GM21367 (cell line): ENCODE data around the gene CDIPT.

Source experiments
- ATAC-seq: cut with Tn5 transposase; IDR thresholded peaks from one replicate; pipeline ENCODE4 v1.9.1; 2021; ENCODE audit not compliant: unreplicated experiment

The CDIPT gene

DNA sequence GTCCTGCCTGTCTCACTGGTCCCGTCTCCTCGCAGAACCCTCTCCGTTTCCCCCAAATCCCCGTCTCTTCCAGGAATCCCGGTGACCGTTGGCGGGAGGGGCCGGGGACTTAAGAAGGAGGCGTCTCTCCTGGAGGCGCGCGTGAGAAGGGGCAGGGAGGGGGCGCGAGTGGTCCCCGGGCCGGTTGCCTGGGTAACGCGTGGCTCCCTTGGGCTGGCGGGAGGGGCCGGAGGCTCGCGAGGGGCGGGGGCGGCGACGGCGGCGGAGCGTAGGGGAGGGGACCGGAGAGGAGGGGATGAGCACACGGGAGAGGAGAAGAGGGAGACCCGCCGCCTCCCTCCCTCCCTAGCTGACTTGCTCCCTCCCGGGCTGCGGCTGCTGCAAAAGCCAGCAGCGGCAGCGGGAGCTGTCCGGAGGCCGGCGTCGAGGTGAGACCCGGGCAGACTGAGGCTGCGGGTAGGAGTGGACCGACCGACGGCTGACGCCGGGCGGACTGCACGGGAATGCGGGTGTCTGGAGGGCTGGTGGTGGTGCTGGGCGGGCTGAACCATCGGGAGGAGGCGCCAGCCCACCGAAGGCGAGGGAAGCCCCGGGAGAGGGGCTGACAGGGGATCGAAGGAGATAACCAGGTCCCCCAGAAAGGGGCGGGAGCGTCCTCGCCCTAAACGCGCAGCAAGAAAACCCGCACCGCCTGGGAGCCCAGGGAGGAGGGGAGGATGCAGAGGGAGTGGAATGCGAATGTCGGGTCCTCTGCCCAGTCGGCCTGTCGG lies 50.9 kb downstream of the CDIPT start, which contains the start of gene PRRT2:
PRRT2 (plus strand) TSS at position 298 of the 770 bp plus-strand sequence. CDS start 862 bp downstream, outside the sequence.
- no peak for ATAC-seq

- peak; percentile 27 for ATAC-seq
Observed at GRCh38 chr16:29811170-29811895, 51.7 kb downstream of the CDIPT start.

GRCh38 chr16:29810699-29811169 lies 52.3 kb downstream of the CDIPT start:
- no peak for ATAC-seq

GRCh38 chr16:29809850-29810698 lies 53.0 kb downstream of the CDIPT start:
- no peak for ATAC-seq

- no peak for ATAC-seq
Observed at GRCh38 chr16:29809031-29809747, 53.8 kb downstream of the CDIPT start.
